Naive thymus-derived CD4-positive, alpha-beta T cell (primary cell): ENCODE data around the gene NPHP4. TPM values are rescaled to one million over a fixed set of nuclear protein-coding genes. Genes with fewer than 3 reads are reported as not detected.
A peak's percentile ranks its signal among the peaks of the same experiment; 100 is the strongest.

Experiments used
- ATAC-seq: fragments of 150-1000 bp; cut with Tn5 transposase; 2 replicates; pipeline ENCODE4 v1.10.0; 2021; ENCODE audit warnings: mild to moderate bottlenecking, moderate library complexity
- CTCF ChIA-PET: fragments of 350-600 bp; sonication (Branson Sonifier 250); formaldehyde crosslinking; loops from one replicate; lab custom pipeline; 2021; ENCODE audit warnings: antibody characterized with exemption; lab: Charles Lee
- POLR2A ChIA-PET: fragments of 350-600 bp; sonication (Branson Sonifier 250); formaldehyde crosslinking; loops from one replicate; lab custom pipeline; 2021; ENCODE audit warnings: antibody characterized with exemption, inconsistent platforms; lab: Charles Lee
- DNase-seq, 9 donors: peaks; one replicate each; pipeline versions ENCODE4 v3.0.0 to v3.0.0-alpha.2; 2020 to 2022; ENCODE audit warnings: mixed read lengths in 1 of 9
- H3K27ac ChIP-seq: one replicate; pipeline ENCODE4 v1.7.0; 2013; ENCODE audit warnings: mild to moderate bottlenecking, low read depth, low read length, moderate library complexity
- H3K27me3 ChIP-seq, 2 donors: one replicate each; pipeline ENCODE4 v1.7.0; 2013; ENCODE audit warnings: low read length in 2 of 2, mild to moderate bottlenecking in 2 of 2, moderate library complexity in 2 of 2; ENCODE audit not compliant: control insufficient read depth in 2 of 2, insufficient read depth in 2 of 2
- H3K36me3 ChIP-seq, 3 experiments: 1 replicate in 2 of 3; 2 replicates in 1 of 3; pipeline ENCODE4 v1.7.0; 2013; ENCODE audit warnings: low read length in 3 of 3, mild to moderate bottlenecking in 3 of 3, moderate library complexity in 1 of 3; ENCODE audit not compliant: insufficient read depth in 3 of 3, control insufficient read depth in 2 of 3
- H3K4me1 ChIP-seq, 2 donors: one replicate each; pipeline ENCODE4 v1.7.0; 2013; ENCODE audit warnings: low read length in 2 of 2, mild to moderate bottlenecking in 2 of 2, moderate library complexity in 1 of 2; ENCODE audit not compliant: control insufficient read depth in 2 of 2, insufficient read depth in 2 of 2
- H3K4me3 ChIP-seq: 2 replicates; pipeline ENCODE4 v1.7.0; 2013; ENCODE audit warnings: mild to moderate bottlenecking, low read length
- H3K9me3 ChIP-seq, 3 experiments: 1 replicate in 2 of 3; 2 replicates in 1 of 3; pipeline ENCODE4 v1.7.0; 2013; ENCODE audit warnings: low read length in 3 of 3; ENCODE audit not compliant: control insufficient read depth in 2 of 3
- H3K27ac Mint-ChIP-seq, 9 donors: one replicate each; pipeline ENCODE4 v1.8.0; 2020 to 2022; ENCODE audit warnings: mixed read lengths in 9 of 9, mild to moderate bottlenecking in 8 of 9, moderate library complexity in 5 of 9, inconsistent platforms in 2 of 9
- H3K27me3 Mint-ChIP-seq, 5 donors: one replicate each; pipeline ENCODE4 v1.8.0; 2021 to 2022; ENCODE audit warnings: mixed read lengths in 5 of 5, mild to moderate bottlenecking in 1 of 5
- H3K36me3 Mint-ChIP-seq, 5 donors: one replicate each; pipeline ENCODE4 v1.8.0; 2020 to 2022; ENCODE audit warnings: mixed read lengths in 5 of 5, mild to moderate bottlenecking in 3 of 5, inconsistent platforms in 1 of 5
- H3K4me1 Mint-ChIP-seq, 7 donors: one replicate each; pipeline ENCODE4 v1.8.0; 2020 to 2022; ENCODE audit warnings: mixed read lengths in 7 of 7, mild to moderate bottlenecking in 3 of 7, inconsistent platforms in 1 of 7
- H3K4me3 Mint-ChIP-seq, 10 donors: one replicate each; pipeline ENCODE4 v1.8.0; 2020 to 2022; ENCODE audit warnings: mild to moderate bottlenecking in 10 of 10, mixed read lengths in 10 of 10, moderate library complexity in 6 of 10, inconsistent platforms in 2 of 10
- H3K9me3 Mint-ChIP-seq, 11 donors: one replicate each; pipeline ENCODE4 v1.8.0; 2020 to 2022; ENCODE audit warnings: mixed read lengths in 11 of 11, mild to moderate bottlenecking in 4 of 11, inconsistent platforms in 1 of 11, moderate library complexity in 1 of 11
- intact Hi-C, 2 donors: fragments of 100-400 bp; cut with micrococcal nuclease; formaldehyde crosslinking; loops; one replicate each; pipeline ENCODE4 v1.15.1; 2023
- polyA plus RNA-seq, 2 donors: library from polyadenylated mRNA; unstranded; fragments of 300-500 nt; fragmentation: Illumina TruSeq; gene quantifications; one replicate each; pipeline ENCODE4 v1.2.3, GENCODE V29; 2021
- total RNA-seq, 6 experiments: library from RNA in 5 of 6; stranded (reverse) in 5 of 6; gene quantifications; 1 replicate in 5 of 6; 2 replicates in 1 of 6; pipeline ENCODE4 v1.2.3 and lab custom pipeline; 2021 to 2026

NPHP4 gene
- total and polyA plus RNA-seq, 7 experiments from 2014 or later = 0.40 to 20.6 (median 9.2) TPM

- no peaks in the 10 kb centered on the region for H3K27me3 ChIP-seq
- H3K27ac Mint-ChIP-seq = peak overlapping the region in 1 of 9 donors; percentile 5
- ChIA-PET POLR2A (no interaction called here), CTCF (no interaction called here)
- peaks cover 0 to 23% (median 4%) of the 10 kb centered on the region in 5 donors for H3K36me3 Mint-ChIP-seq
- peaks cover 0 to 36% (median 16%) of the 10 kb centered on the region in 7 donors for H3K4me1 Mint-ChIP-seq
- H3K27me3 Mint-ChIP-seq = no peaks in the 10 kb centered on the region
- no peaks in the 10 kb centered on the region for H3K9me3 ChIP-seq
- DNase-seq (no peak), ATAC-seq (no peak)
- H3K4me3 ChIP-seq = no peak overlapping the region
- H3K27ac ChIP-seq = no peak overlapping the region
- no peak overlapping the region for H3K4me3 Mint-ChIP-seq
- H3K9me3 Mint-ChIP-seq = peaks cover 0 to 2% (median 0%) of the 10 kb centered on the region in 11 donors
- intact Hi-C loops = loop anchor here (1.0 to 10.0 kb wide), 2 partner anchors 50 to 464 kb away; no protein-coding TSS in a partner anchor
- H3K36me3 ChIP-seq = peaks cover 0 to 5% (median 0%) of the 10 kb centered on the region in 3 experiments
- H3K4me1 ChIP-seq = peaks cover 0 to 5% of the 10 kb centered on the region in 2 donors
These were observed 17.6 kb downstream of the NPHP4 start for GRCh38 chr1:5974631-5975030.

GRCh38 chr1:5973771-5974170 is 18.5 kb downstream of the NPHP4 start:
- H3K4me3 ChIP-seq = no peak overlapping the region
- Mint-ChIP-seq H3K4me1 (peaks cover 0 to 32% (median 12%) of the 10 kb centered on the region in 7 donors), H3K9me3 (peaks cover 0 to 2% (median 0%) of the 10 kb centered on the region in 11 donors), H3K4me3 (no peak overlapping the region), H3K27ac (no peak overlapping the region), H3K27me3 (no peaks in the 10 kb centered on the region), H3K36me3 (peaks cover 0 to 27% (median 4%) of the 10 kb centered on the region in 5 donors)
- no peaks in the 10 kb centered on the region for H3K9me3 ChIP-seq
- ChIA-PET CTCF (no interaction called here), POLR2A (no interaction called here)
- peaks cover 0 to 5% of the 10 kb centered on the region in 2 donors for H3K4me1 ChIP-seq
- no peaks in the 10 kb centered on the region for H3K27me3 ChIP-seq
- no peak overlapping the region for H3K27ac ChIP-seq
- intact Hi-C loops = loop anchor here in 1 of 2 donors (10.0 kb wide), 1 partner anchor 51 kb away; no protein-coding TSS in a partner anchor
- no peak for DNase-seq
- no peak for ATAC-seq
- H3K36me3 ChIP-seq = peaks cover 0 to 5% (median 0%) of the 10 kb centered on the region in 3 experiments

GRCh38 chr1:5972198-5972520 is 20.1 kb downstream of the NPHP4 start:
- Histone ChIP-seq H3K4me3 (no peak overlapping the region), H3K36me3 (peaks cover 0 to 19% (median 0%) of the 10 kb centered on the region in 3 experiments), H3K27ac (no peak overlapping the region), H3K4me1 (peaks cover 0 to 5% of the 10 kb centered on the region in 2 donors), H3K27me3 (no peaks in the 10 kb centered on the region), H3K9me3 (no peaks in the 10 kb centered on the region)
- peak overlapping the region in 2 of 9 donors; percentile 39 to 72 for H3K27ac Mint-ChIP-seq
- intact Hi-C loops = loop anchor here in 1 of 2 donors (10.0 kb wide), 1 partner anchor 53 kb away; no protein-coding TSS in a partner anchor
- DNase-seq (no peak), ATAC-seq (no peak)
- POLR2A ChIA-PET = interaction anchor here (0.6 kb wide), 1 partner anchor 51 kb away, joined by 8 read pairs; no protein-coding TSS in a partner anchor
- peaks cover 0 to 16% (median 4%) of the 10 kb centered on the region in 7 donors for H3K4me1 Mint-ChIP-seq
- H3K27me3 Mint-ChIP-seq = no peaks in the 10 kb centered on the region
- peaks cover 0 to 37% (median under 1%) of the 10 kb centered on the region in 5 donors for H3K36me3 Mint-ChIP-seq
- H3K9me3 Mint-ChIP-seq = no peaks in the 10 kb centered on the region
- H3K4me3 Mint-ChIP-seq = no peak overlapping the region
- CTCF ChIA-PET = no interaction called here

- no peak overlapping the region for H3K27ac Mint-ChIP-seq
- Histone ChIP-seq H3K4me1 (peaks cover 0 to 5% of the 10 kb centered on the region in 2 donors), H3K4me3 (no peak overlapping the region), H3K27ac (no peak overlapping the region), H3K9me3 (no peaks in the 10 kb centered on the region), H3K36me3 (peaks cover 0 to 23% (median 0%) of the 10 kb centered on the region in 3 experiments), H3K27me3 (no peaks in the 10 kb centered on the region)
- CTCF ChIA-PET = no interaction called here
- no peak for DNase-seq
- ATAC-seq = no peak
- intact Hi-C loops = loop anchor here in 1 of 2 donors (10.0 kb wide), 1 partner anchor 53 kb away; no protein-coding TSS in a partner anchor
- H3K4me1 Mint-ChIP-seq = peaks cover 0 to 11% (median 4%) of the 10 kb centered on the region in 7 donors
- POLR2A ChIA-PET = interaction anchor here (0.6 kb wide), 1 partner anchor 51 kb away, joined by 8 read pairs; no protein-coding TSS in a partner anchor
- no peaks in the 10 kb centered on the region for H3K9me3 Mint-ChIP-seq
- H3K4me3 Mint-ChIP-seq = no peak overlapping the region
- H3K36me3 Mint-ChIP-seq = peaks cover 0 to 37% (median 0%) of the 10 kb centered on the region in 5 donors
- H3K27me3 Mint-ChIP-seq = no peaks in the 10 kb centered on the region
These were observed 20.6 kb downstream of the NPHP4 start for GRCh38 chr1:5971471-5972197.

GRCh38 chr1:5970610-5971273 is 21.5 kb downstream of the NPHP4 start:
- DNase-seq (no peak), ATAC-seq (no peak)
- Mint-ChIP-seq H3K27ac (no peak overlapping the region), H3K9me3 (no peaks in the 10 kb centered on the region), H3K4me3 (no peak overlapping the region), H3K27me3 (no peaks in the 10 kb centered on the region), H3K36me3 (peaks cover 0 to 45% (median 0%) of the 10 kb centered on the region in 5 donors), H3K4me1 (peaks cover 0 to 8% (median 3%) of the 10 kb centered on the region in 7 donors)
- intact Hi-C loops = loop anchor here in 1 of 2 donors (10.0 kb wide), 1 partner anchor 54 kb away; no protein-coding TSS in a partner anchor
- H3K27ac ChIP-seq = no peak overlapping the region
- CTCF ChIA-PET = no interaction called here
- peaks cover 0 to 5% of the 10 kb centered on the region in 2 donors for H3K4me1 ChIP-seq
- H3K36me3 ChIP-seq = peaks cover 0 to 27% (median 0%) of the 10 kb centered on the region in 3 experiments
- no peak overlapping the region for H3K4me3 ChIP-seq
- no peaks in the 10 kb centered on the region for H3K9me3 ChIP-seq
- POLR2A ChIA-PET = no interaction called here
- H3K27me3 ChIP-seq = no peaks in the 10 kb centered on the region

GRCh38 chr1:5969168-5969567 is 23.1 kb downstream of the NPHP4 start:
- Mint-ChIP-seq H3K36me3 (peaks cover 0 to 44% (median 0%) of the 10 kb centered on the region in 5 donors), H3K9me3 (no peaks in the 10 kb centered on the region), H3K4me3 (no peak overlapping the region), H3K27me3 (no peaks in the 10 kb centered on the region), H3K4me1 (peaks cover 0 to 1% (median 0%) of the 10 kb centered on the region in 7 donors), H3K27ac (no peak overlapping the region)
- no peaks in the 10 kb centered on the region for H3K27me3 ChIP-seq
- intact Hi-C loops = no loop called here
- CTCF ChIA-PET = no interaction called here
- DNase-seq (no peak), ATAC-seq (no peak)
- peaks cover 0 to 33% (median 0%) of the 10 kb centered on the region in 3 experiments for H3K36me3 ChIP-seq
- H3K4me1 ChIP-seq = no peaks in the 10 kb centered on the region
- no peaks in the 10 kb centered on the region for H3K9me3 ChIP-seq
- no peak overlapping the region for H3K4me3 ChIP-seq
- POLR2A ChIA-PET = no interaction called here
- H3K27ac ChIP-seq = no peak overlapping the region
